GM12878 (cell line): ENCODE measurements around the gene CCL3. TPM values are rescaled to one million over a fixed set of nuclear protein-coding genes. Genes with fewer than 3 reads are reported as not detected.

Source experiments
- ATAC-seq: fragments of 200-7000 bp; cut with Tn5 transposase; 3 replicates; pipeline ENCODE4 v1.9.1; 2020; ENCODE audit warnings: mild to moderate bottlenecking, moderate library complexity
- BruUV-seq: library from RNA; stranded (reverse); fragments of 400-500 nt; replicated peaks from 2 replicates; lab custom pipeline; 2021; lab: Mats Ljungman, UMichigan
- CTCF ChIA-PET: fragments of 300-600 bp; sonication (Branson Sonifier 250); formaldehyde crosslinking; extraction: SDS; loops from one replicate; lab custom pipeline; 2021; ENCODE audit warnings: inconsistent platforms; lab: Yijun Ruan, JAX
- POLR2A ChIA-PET: fragments of 350-600 bp; formaldehyde crosslinking; extraction: SDS; loops from one replicate; lab custom pipeline; 2021; ENCODE audit warnings: inconsistent platforms; lab: Charles Lee
- RAD21 ChIA-PET: fragments of 300-600 bp; sonication (Branson Sonifier 250); formaldehyde crosslinking; loops from one replicate; lab custom pipeline; 2023; ENCODE audit warnings: antibody characterized with exemption; ENCODE audit not compliant: unreplicated experiment; lab: Charles Lee
- SMC1A ChIA-PET: fragments of 300-600 bp; sonication (Branson Sonifier 250); formaldehyde crosslinking; loops from one replicate; lab custom pipeline; 2023; ENCODE audit not compliant: unreplicated experiment, uncharacterized antibody; lab: Charles Lee
- DNase-seq: peaks from one replicate; pipeline ENCODE4 v3.0.0-alpha.2; 2011; ENCODE audit warnings: low read depth, low spot score
- FAIRE-seq: peaks from 3 replicates; lab custom pipeline; 2011; peaks lifted over from hg19 to GRCh38; lab: Jason Lieb, UNC
- H2AFZ ChIP-seq: 2 replicates; pipeline ENCODE4 v1.6.0; 2011; ENCODE audit warnings: low read depth, low read length, control low read depth; ENCODE audit not compliant: control insufficient read depth
- H3K27ac ChIP-seq: 2 replicates; pipeline ENCODE4 v1.5.1; 2011; ENCODE audit warnings: control low read depth; ENCODE audit not compliant: control insufficient read depth, insufficient read depth
- H3K27me3 ChIP-seq, 2 experiments: replicated peaks in 1 of 2; 2 replicates each; pipeline versions ENCODE4 v1.6.0 to v1.6.1; 2011; ENCODE audit warnings: low read length in 1 of 2; ENCODE audit not compliant: control insufficient read depth in 2 of 2, insufficient read depth in 2 of 2
- H3K36me3 ChIP-seq, 2 experiments: 2 replicates each; pipeline ENCODE4 v1.5.1; 2011; ENCODE audit warnings: low read length in 1 of 2; ENCODE audit not compliant: control insufficient read depth in 2 of 2, insufficient read depth in 2 of 2
- H3K4me1 ChIP-seq: 2 replicates; pipeline ENCODE4 v1.6.1; 2011; ENCODE audit warnings: mild to moderate bottlenecking, low read length, moderate library complexity, mixed read lengths; ENCODE audit not compliant: control insufficient read depth, insufficient read depth
- H3K4me2 ChIP-seq: 2 replicates; pipeline ENCODE4 v1.6.0; 2011; ENCODE audit warnings: control low read depth; ENCODE audit not compliant: control insufficient read depth, insufficient read depth
- H3K4me3 ChIP-seq: fragments of 200-600 bp; sonication (generic); 2 replicates; pipeline ENCODE4 v1.5.1; 2016
- H3K79me2 ChIP-seq: 2 replicates; pipeline ENCODE4 v1.6.0; 2011; ENCODE audit warnings: low read length; ENCODE audit not compliant: control insufficient read depth, insufficient read depth
- H3K9ac ChIP-seq: 2 replicates; pipeline ENCODE4 v1.8.0; 2011; ENCODE audit warnings: low read length, control low read depth, mixed read lengths; ENCODE audit not compliant: control insufficient read depth, insufficient read depth
- H3K9me3 ChIP-seq: replicated peaks from 3 replicates; pipeline ENCODE4 v1.5.1; 2011; ENCODE audit warnings: mild to moderate bottlenecking, low read length; ENCODE audit not compliant: control insufficient read depth, insufficient read depth
- H4K20me1 ChIP-seq: 2 replicates; pipeline ENCODE4 v1.6.0; 2011; ENCODE audit not compliant: control insufficient read depth, insufficient read depth
- ASH2L ChIP-seq: fragments of 300-600, 200-600 bp; sonication (generic); IDR thresholded peaks from 2 replicates; pipeline ENCODE4 v1.6.1; 2017; ENCODE audit warnings: low read depth, mild to moderate bottlenecking, borderline replicate concordance
- ATF7 ChIP-seq: fragments of 450-650 bp; IDR thresholded peaks from 2 replicates; pipeline ENCODE4 v1.6.1; 2016; ENCODE audit warnings: low read depth, mild to moderate bottlenecking
- CTCF ChIP-seq, 3 experiments: IDR thresholded peaks in 2 of 3; conservative IDR thresholded peaks in 1 of 3; 2 replicates each; pipeline ENCODE4 v1.5.1; 2011; ENCODE audit warnings: low read depth in 3 of 3, low read length in 3 of 3, mild to moderate bottlenecking in 3 of 3, control low read depth in 2 of 3, moderate library complexity in 2 of 3, inconsistent platforms in 1 of 3, mixed read lengths in 1 of 3; ENCODE audit not compliant: control insufficient read depth in 2 of 3, insufficient read depth in 1 of 3; ENCODE audit errors: extremely low read depth in 1 of 3
- EED ChIP-seq: sonication (generic); IDR thresholded peaks from 2 replicates; pipeline ENCODE4 v1.6.1; 2016; ENCODE audit warnings: antibody characterized with exemption, low read depth
- POLR2AphosphoS5 ChIP-seq: IDR thresholded peaks from 2 replicates; pipeline ENCODE4 v1.6.1; 2011; ENCODE audit warnings: mild to moderate bottlenecking, low read length, inconsistent platforms
- RBBP5 ChIP-seq: fragments of 200-600 bp; sonication (generic); conservative IDR thresholded peaks from 2 replicates; pipeline ENCODE4 v1.6.1; 2016
- SIX5 ChIP-seq: IDR thresholded peaks from 2 replicates; pipeline ENCODE4 v1.6.1; 2011; ENCODE audit warnings: mild to moderate bottlenecking, low read depth, low read length, moderate library complexity; ENCODE audit not compliant: severe bottlenecking
- SP1 ChIP-seq: IDR thresholded peaks from one replicate; pipeline ENCODE4 v1.6.1; 2011; ENCODE audit warnings: low read depth, low read length
- TCF3 ChIP-seq: IDR thresholded peaks from 2 replicates; pipeline ENCODE4 v1.6.1; 2012; ENCODE audit warnings: low read depth, mild to moderate bottlenecking, low read length, borderline replicate concordance; ENCODE audit not compliant: insufficient read depth
- USF2 ChIP-seq: IDR thresholded peaks from 2 replicates; pipeline ENCODE4 v1.6.1; 2011; ENCODE audit warnings: low read depth, low read length, improper control_type of control experiment, borderline replicate concordance
- WGBS: methylation state at CpG from one replicate; pipeline ENCODE4 v1.1.6; 2016; ENCODE audit warnings: low lambda C conversion rate; ENCODE audit not compliant: insufficient replicate concordance, insufficient coverage; ENCODE audit errors: missing lambda C conversion rate; 5-methylcytosine and 5-hydroxymethylcytosine counted together
- in situ Hi-C: fragments of 300-500 bp; cut with MboI; formaldehyde crosslinking; loops from 9 replicates; pipeline ENCODE4 v1.14.3; 2018; ENCODE audit warnings: mixed read lengths
- intact Hi-C: fragments of 100-400 bp; cut with micrococcal nuclease; formaldehyde crosslinking; loops from one replicate; pipeline ENCODE4 v1.14.2; 2022; ENCODE audit not compliant: unreplicated experiment
- polyA plus RNA-seq, 11 experiments: library from polyadenylated mRNA; depleted of rRNA in 4 of 11; unstranded in 6 of 11; stranded (reverse) in 5 of 11; fragments of >200 nt; fragmentation: Nextera tagmentation in 4 of 11; fragmentation: Illumina TruSeq in 1 of 11; extraction: Ambion mirVana in 4 of 11; extraction: Trizol in 1 of 11; gene quantifications; 1 replicate in 1 of 11; 2 replicates in 10 of 11; pipeline versions ENCODE4 v1.2.1 to v1.2.3, GENCODE V29; 2011 to 2016; ENCODE audit warnings: inconsistent platforms in 2 of 11, missing spikeins in 2 of 11, low read depth in 1 of 11
- total RNA-seq, 4 experiments: library from RNA; depleted of rRNA in 3 of 4; stranded (reverse); fragments of >200 nt in 3 of 4; fragmentation: Illumina TruSeq in 1 of 4; extraction: Trizol in 1 of 4; gene quantifications; 2 replicates each; pipeline versions ENCODE4 v1.2.1 to v1.2.3, GENCODE V29; 2013 to 2021
- TF ChIP-seq, protein P1 (sequence below): IDR thresholded peaks from 2 replicates; pipeline ENCODE4 v1.6.1; 2012; ENCODE audit warnings: mild to moderate bottlenecking, low read depth, low read length
- TF ChIP-seq, protein P2 (sequence below): fragments of 450-650 bp; IDR thresholded peaks from 2 replicates; pipeline ENCODE4 v1.6.1; 2017; ENCODE audit warnings: mild to moderate bottlenecking, moderate library complexity

Gene CCL3
- total and polyA plus RNA-seq, 10 of the 15 experiments (the other 5 are each of a cell fraction or from before 2014, with no cell fraction given), result 96.5 to 1,488 (median 199) TPM

GRCh38 chr17:36123431-36123830 is 33.5 kb upstream of the CCL3 start:
- Histone ChIP-seq H3K36me3 (no peaks in the 10 kb centered on the region), H3K27me3 (no peaks in the 10 kb centered on the region), H3K79me2 (no peaks in the 10 kb centered on the region), H2AFZ (no peak overlapping the region), H3K27ac (no peak overlapping the region), H3K4me2 (no peak overlapping the region), H3K9me3 (peaks cover 18% of the 10 kb centered on the region)
- ChIA-PET POLR2A (interaction anchor here (1.3 kb wide), 1 partner anchor 9 kb away, joined by 5 read pairs; no protein-coding TSS in a partner anchor), SMC1A (interaction anchor here (1.0 to 9.0 kb wide), 6 partner anchors 8 to 145 kb away, joined by 3 to 128 read pairs (median 4); no protein-coding TSS in a partner anchor)
- intact Hi-C loops, result no loop called here
- 38% methylated on average over 2 of the region's 2 CpGs for WGBS
- DNase-seq (no peak), FAIRE-seq (no peak)
- in situ Hi-C loops, result no loop called here
- TF ChIP-seq ASH2L (no peak), SP1 (no peak), TCF3 (no peak), RBBP5 (no peak), SIX5 (no peak), ATF7 (no peak), CTCF (IDR thresholded peaks at IDR 0.05 in 2 of 3, conservative IDR thresholded peaks at IDR 0.05 in 1 of 3; ENCODE audit: control insufficient read depth in 2 of 3, extremely low read depth in 1 of 3, insufficient read depth in 1 of 3, low read depth in 3 of 3, low read length in 3 of 3) (no peak), EED (no peak), USF2 (no peak), POLR2AphosphoS5 (no peak)
- TF ChIP-seq, protein P1, sequence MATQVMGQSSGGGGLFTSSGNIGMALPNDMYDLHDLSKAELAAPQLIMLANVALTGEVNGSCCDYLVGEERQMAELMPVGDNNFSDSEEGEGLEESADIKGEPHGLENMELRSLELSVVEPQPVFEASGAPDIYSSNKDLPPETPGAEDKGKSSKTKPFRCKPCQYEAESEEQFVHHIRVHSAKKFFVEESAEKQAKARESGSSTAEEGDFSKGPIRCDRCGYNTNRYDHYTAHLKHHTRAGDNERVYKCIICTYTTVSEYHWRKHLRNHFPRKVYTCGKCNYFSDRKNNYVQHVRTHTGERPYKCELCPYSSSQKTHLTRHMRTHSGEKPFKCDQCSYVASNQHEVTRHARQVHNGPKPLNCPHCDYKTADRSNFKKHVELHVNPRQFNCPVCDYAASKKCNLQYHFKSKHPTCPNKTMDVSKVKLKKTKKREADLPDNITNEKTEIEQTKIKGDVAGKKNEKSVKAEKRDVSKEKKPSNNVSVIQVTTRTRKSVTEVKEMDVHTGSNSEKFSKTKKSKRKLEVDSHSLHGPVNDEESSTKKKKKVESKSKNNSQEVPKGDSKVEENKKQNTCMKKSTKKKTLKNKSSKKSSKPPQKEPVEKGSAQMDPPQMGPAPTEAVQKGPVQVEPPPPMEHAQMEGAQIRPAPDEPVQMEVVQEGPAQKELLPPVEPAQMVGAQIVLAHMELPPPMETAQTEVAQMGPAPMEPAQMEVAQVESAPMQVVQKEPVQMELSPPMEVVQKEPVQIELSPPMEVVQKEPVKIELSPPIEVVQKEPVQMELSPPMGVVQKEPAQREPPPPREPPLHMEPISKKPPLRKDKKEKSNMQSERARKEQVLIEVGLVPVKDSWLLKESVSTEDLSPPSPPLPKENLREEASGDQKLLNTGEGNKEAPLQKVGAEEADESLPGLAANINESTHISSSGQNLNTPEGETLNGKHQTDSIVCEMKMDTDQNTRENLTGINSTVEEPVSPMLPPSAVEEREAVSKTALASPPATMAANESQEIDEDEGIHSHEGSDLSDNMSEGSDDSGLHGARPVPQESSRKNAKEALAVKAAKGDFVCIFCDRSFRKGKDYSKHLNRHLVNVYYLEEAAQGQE, result no peak
- TF ChIP-seq, protein P2, sequence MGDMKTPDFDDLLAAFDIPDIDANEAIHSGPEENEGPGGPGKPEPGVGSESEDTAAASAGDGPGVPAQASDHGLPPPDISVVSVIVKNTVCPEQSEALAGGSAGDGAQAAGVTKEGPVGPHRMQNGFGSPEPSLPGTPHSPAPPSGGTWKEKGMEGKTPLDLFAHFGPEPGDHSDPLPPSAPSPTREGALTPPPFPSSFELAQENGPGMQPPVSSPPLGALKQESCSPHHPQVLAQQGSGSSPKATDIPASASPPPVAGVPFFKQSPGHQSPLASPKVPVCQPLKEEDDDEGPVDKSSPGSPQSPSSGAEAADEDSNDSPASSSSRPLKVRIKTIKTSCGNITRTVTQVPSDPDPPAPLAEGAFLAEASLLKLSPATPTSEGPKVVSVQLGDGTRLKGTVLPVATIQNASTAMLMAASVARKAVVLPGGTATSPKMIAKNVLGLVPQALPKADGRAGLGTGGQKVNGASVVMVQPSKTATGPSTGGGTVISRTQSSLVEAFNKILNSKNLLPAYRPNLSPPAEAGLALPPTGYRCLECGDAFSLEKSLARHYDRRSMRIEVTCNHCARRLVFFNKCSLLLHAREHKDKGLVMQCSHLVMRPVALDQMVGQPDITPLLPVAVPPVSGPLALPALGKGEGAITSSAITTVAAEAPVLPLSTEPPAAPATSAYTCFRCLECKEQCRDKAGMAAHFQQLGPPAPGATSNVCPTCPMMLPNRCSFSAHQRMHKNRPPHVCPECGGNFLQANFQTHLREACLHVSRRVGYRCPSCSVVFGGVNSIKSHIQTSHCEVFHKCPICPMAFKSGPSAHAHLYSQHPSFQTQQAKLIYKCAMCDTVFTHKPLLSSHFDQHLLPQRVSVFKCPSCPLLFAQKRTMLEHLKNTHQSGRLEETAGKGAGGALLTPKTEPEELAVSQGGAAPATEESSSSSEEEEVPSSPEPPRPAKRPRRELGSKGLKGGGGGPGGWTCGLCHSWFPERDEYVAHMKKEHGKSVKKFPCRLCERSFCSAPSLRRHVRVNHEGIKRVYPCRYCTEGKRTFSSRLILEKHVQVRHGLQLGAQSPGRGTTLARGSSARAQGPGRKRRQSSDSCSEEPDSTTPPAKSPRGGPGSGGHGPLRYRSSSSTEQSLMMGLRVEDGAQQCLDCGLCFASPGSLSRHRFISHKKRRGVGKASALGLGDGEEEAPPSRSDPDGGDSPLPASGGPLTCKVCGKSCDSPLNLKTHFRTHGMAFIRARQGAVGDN, result no peak
- TF ChIP-seq, all 136 proteins: peak for 0
- peaks cover 22% of the 10 kb centered on the region for H3K4me1 ChIP-seq
- no peak overlapping the region for H3K9ac ChIP-seq
- ChIA-PET RAD21 (interaction anchor here (2.3 kb wide), 1 partner anchor 26 kb away, joined by 4 read pairs; no protein-coding TSS in a partner anchor), CTCF (interaction anchor here (1.1 to 1.3 kb wide), 3 partner anchors 9 to 25 kb away, joined by 3 to 4 read pairs (median 3); no protein-coding TSS in a partner anchor)
- no peaks in the 10 kb centered on the region for H4K20me1 ChIP-seq
- ATAC-seq, result no peak
- no TSS peak for BruUV-seq
- H3K4me3 ChIP-seq, result no peak overlapping the region
